HG02981 (cell line): ENCODE measurements around the gene HOXA11.
A peak's percentile ranks its signal among the peaks of the same experiment; 100 is the strongest.

ENCODE experiments used
- ATAC-seq: cut with Tn5 transposase; IDR thresholded peaks from one replicate; pipeline ENCODE4 v1.9.1; 2021; ENCODE audit warnings: mild to moderate bottlenecking, moderate library complexity; ENCODE audit not compliant: unreplicated experiment

Gene HOXA11

GRCh38 chr7:27171325-27171636 lies 13.8 kb downstream of the HOXA11 start:
- no peak for ATAC-seq

GRCh38 chr7:27170426-27171324 lies 14.4 kb downstream of the HOXA11 start:
- ATAC-seq = no peak

GRCh38 chr7:27169658-27170425 lies 15.2 kb downstream of the HOXA11 start:
- ATAC-seq = no peak

GRCh38 chr7:27168265-27168947 lies 16.6 kb downstream of the HOXA11 start:
- ATAC-seq = no peak

GRCh38 chr7:27167916-27168264 lies 17.1 kb downstream of the HOXA11 start:
- no peak for ATAC-seq

- no peak for ATAC-seq
Measured at GRCh38 chr7:27166531-27167505, 18.2 kb downstream of the HOXA11 start.

GRCh38 chr7:27165996-27166530 lies 19.0 kb downstream of the HOXA11 start:
- ATAC-seq = no peak

- no peak for ATAC-seq
Measured at GRCh38 chr7:27165089-27165995, 19.7 kb downstream of the HOXA11 start, which contains the start of gene HOXA9. HOXA9 (minus strand) TSS chr7:27165537; CDS start chr7:27165457, 80 bp downstream.

GRCh38 chr7:27164367-27165088 lies 20.5 kb downstream of the HOXA11 start:
- no peak for ATAC-seq

GRCh38 chr7:27164045-27164366 lies 21.0 kb downstream of the HOXA11 start:
- ATAC-seq = no peak

- ATAC-seq = no peak
Measured at GRCh38 chr7:27163288-27164044, 21.6 kb downstream of the HOXA11 start.

GRCh38 chr7:27162561-27163287 lies 22.3 kb downstream of the HOXA11 start:
- no peak for ATAC-seq

GRCh38 chr7:27161721-27162560 lies 23.1 kb downstream of the HOXA11 start:
- no peak for ATAC-seq

- ATAC-seq = no peak
Measured at GRCh38 chr7:27161214-27161720, 23.8 kb downstream of the HOXA11 start.

- peak; percentile 43 for ATAC-seq
Measured at GRCh38 chr7:27160546-27161213, 24.4 kb downstream of the HOXA11 start.

- no peak for ATAC-seq
Measured at GRCh38 chr7:27160145-27160545, 24.9 kb downstream of the HOXA11 start.
